IMR-90 (cell line): Measurements from ENCODE around the gene CCM2. TPM values are rescaled to one million over a fixed set of nuclear protein-coding genes. Genes with fewer than 3 reads are reported as not detected.

ENCODE experiments used
- ATAC-seq: fragments of 200-7000 bp; cut with Tn5 transposase; 2 replicates; pipeline ENCODE4 v1.9.1; 2020; ENCODE audit warnings: low read depth, mild to moderate bottlenecking, moderate library complexity
- BruUV-seq: library from RNA; stranded (reverse); fragments of 400-500 nt; replicated peaks from 2 replicates; lab custom pipeline; 2021; lab: Mats Ljungman, UMichigan
- CTCF ChIA-PET: fragments of 300-600 bp; formaldehyde crosslinking; extraction: SDS; loops from one replicate; lab custom pipeline; 2021; ENCODE audit warnings: antibody characterized with exemption; lab: Yijun Ruan, JAX
- POLR2A ChIA-PET: fragments of 300-600 bp; sonication (Branson Sonifier 250); formaldehyde crosslinking; loops from one replicate; lab custom pipeline; 2022; ENCODE audit warnings: antibody characterized with exemption; ENCODE audit not compliant: unreplicated experiment; lab: Charles Lee
- DNase-seq: peaks from one replicate; pipeline ENCODE4 v3.0.0; 2013
- H2AFZ ChIP-seq: replicated peaks from 2 replicates; pipeline ENCODE3; 2013; ENCODE audit warnings: low read length, mild to moderate bottlenecking; ENCODE audit not compliant: poor library complexity
- H2AK5ac ChIP-seq: 2 replicates; pipeline ENCODE4 v1.6.1; 2013; ENCODE audit warnings: low read depth, low read length, inconsistent platforms
- H2AK9ac ChIP-seq: replicated peaks from 2 replicates; pipeline ENCODE3; 2013; ENCODE audit warnings: mild to moderate bottlenecking, low read depth, low read length, moderate library complexity; ENCODE audit not compliant: poor library complexity
- H2BK120ac ChIP-seq: 2 replicates; pipeline ENCODE4 v1.6.1; 2013; ENCODE audit warnings: low read depth, low read length, inconsistent platforms
- H2BK15ac ChIP-seq: 3 replicates; pipeline ENCODE4 v1.6.1; 2013; ENCODE audit warnings: low read depth, low read length, inconsistent platforms
- H2BK20ac ChIP-seq: 2 replicates; pipeline ENCODE4 v1.6.1; 2013; ENCODE audit warnings: low read depth, mild to moderate bottlenecking, inconsistent platforms, low read length, moderate library complexity
- H2BK5ac ChIP-seq: 2 replicates; pipeline ENCODE4 v1.6.1; 2013; ENCODE audit warnings: mild to moderate bottlenecking, low read depth, low read length, inconsistent platforms; ENCODE audit not compliant: poor library complexity, severe bottlenecking
- H3K14ac ChIP-seq: replicated peaks from 2 replicates; pipeline ENCODE4 v1.6.1; 2013; ENCODE audit warnings: low read depth, low read length, inconsistent platforms
- H3K18ac ChIP-seq: 2 replicates; pipeline ENCODE4 v1.6.1; 2013; ENCODE audit warnings: low read depth, low read length, control low read depth
- H3K23ac ChIP-seq: 2 replicates; pipeline ENCODE4 v1.6.1; 2013; ENCODE audit warnings: low read depth, low read length, inconsistent platforms
- H3K27ac ChIP-seq: 2 replicates; pipeline ENCODE4 v1.5.1; 2013; ENCODE audit warnings: mild to moderate bottlenecking, control low read depth, low read length; ENCODE audit not compliant: insufficient read depth
- H3K27me3 ChIP-seq: 2 replicates; pipeline ENCODE4 v1.6.1; 2013; ENCODE audit warnings: low read length; ENCODE audit not compliant: control insufficient read depth, insufficient read depth
- H3K36me3 ChIP-seq: 2 replicates; pipeline ENCODE4 v1.6.1; 2013; ENCODE audit warnings: low read length, mixed read lengths; ENCODE audit not compliant: control insufficient read depth, insufficient read depth
- H3K4ac ChIP-seq: 2 replicates; pipeline ENCODE4 v1.6.1; 2013; ENCODE audit warnings: low read depth, low read length, inconsistent platforms
- H3K4me1 ChIP-seq: 2 replicates; pipeline ENCODE4 v1.6.1; 2013; ENCODE audit warnings: low read length, mixed read lengths; ENCODE audit not compliant: control insufficient read depth, insufficient read depth
- H3K4me2 ChIP-seq: 2 replicates; pipeline ENCODE4 v1.6.1; 2013; ENCODE audit warnings: low read depth, mild to moderate bottlenecking, control low read depth, low read length, moderate library complexity
- H3K4me3 ChIP-seq: 2 replicates; pipeline ENCODE4 v1.5.1; 2013; ENCODE audit warnings: low read depth, mild to moderate bottlenecking, control low read depth, low read length, moderate library complexity; ENCODE audit not compliant: insufficient read depth
- H3K56ac ChIP-seq: 2 replicates; pipeline ENCODE4 v1.6.1; 2013; ENCODE audit warnings: low read length, inconsistent platforms; ENCODE audit not compliant: insufficient read depth; ENCODE audit errors: extremely low read depth
- H3K79me1 ChIP-seq, 2 experiments: 2 replicates each; pipeline ENCODE4 v1.6.1; 2013; ENCODE audit warnings: low read length in 2 of 2, inconsistent platforms in 1 of 2, low read depth in 1 of 2
- H3K9ac ChIP-seq: 2 replicates; pipeline ENCODE4 v1.6.1; 2013; ENCODE audit warnings: low read depth, low read length, control low read depth
- H3K9me1 ChIP-seq: 2 replicates; pipeline ENCODE4 v1.6.1; 2013; ENCODE audit warnings: low read length, inconsistent platforms; ENCODE audit not compliant: insufficient read depth
- H3K9me3 ChIP-seq: 2 replicates; pipeline ENCODE4 v1.6.1; 2013; ENCODE audit warnings: low read length; ENCODE audit not compliant: control insufficient read depth, insufficient read depth
- H4K20me1 ChIP-seq: 2 replicates; pipeline ENCODE4 v1.6.1; 2013; ENCODE audit warnings: low read length, inconsistent platforms; ENCODE audit not compliant: insufficient read depth
- H4K5ac ChIP-seq: 2 replicates; pipeline ENCODE4 v1.6.1; 2013; ENCODE audit warnings: mild to moderate bottlenecking, low read depth, low read length, control low read depth
- H4K8ac ChIP-seq, 2 experiments: 2 replicates each; pipeline ENCODE4 v1.6.1; 2013; ENCODE audit warnings: low read depth in 2 of 2, low read length in 2 of 2, control low read depth in 1 of 2, inconsistent platforms in 1 of 2
- H4K91ac ChIP-seq: 2 replicates; pipeline ENCODE4 v1.6.1; 2013; ENCODE audit warnings: low read depth, low read length, inconsistent platforms; ENCODE audit not compliant: insufficient read depth
- BHLHE40 ChIP-seq: fragments of 150-350 bp; IDR thresholded peaks from 2 replicates; pipeline ENCODE4 v1.6.1; 2016; ENCODE audit warnings: mild to moderate bottlenecking, low read depth, low read length
- CEBPB ChIP-seq: IDR thresholded peaks from 2 replicates; pipeline ENCODE4 v1.6.1; 2012; ENCODE audit warnings: low read depth, low read length, improper control_type of control experiment
- ELK1 ChIP-seq: fragments of 150-350 bp; IDR thresholded peaks from 2 replicates; pipeline ENCODE4 v1.6.1; 2016; ENCODE audit warnings: low read depth, mild to moderate bottlenecking, low read length, moderate library complexity, borderline replicate concordance
- FOS ChIP-seq: fragments of 150-350 bp; IDR thresholded peaks from 2 replicates; pipeline ENCODE4 v1.6.1; 2016; ENCODE audit warnings: low read depth, low read length
- MAFK ChIP-seq: IDR thresholded peaks from 2 replicates; pipeline ENCODE4 v1.6.1; 2012; ENCODE audit warnings: low read depth, low read length, improper control_type of control experiment
- MAZ ChIP-seq: IDR thresholded peaks from 2 replicates; pipeline ENCODE4 v1.6.1; 2012; ENCODE audit warnings: low read depth, mild to moderate bottlenecking, low read length, improper control_type of control experiment, moderate library complexity, borderline replicate concordance
- MXI1 ChIP-seq: IDR thresholded peaks from 2 replicates; pipeline ENCODE4 v1.6.1; 2012; ENCODE audit warnings: low read depth, mild to moderate bottlenecking, low read length, moderate library complexity, borderline replicate concordance
- NFE2L2 ChIP-seq: fragments of 150-350 bp; IDR thresholded peaks from 2 replicates; pipeline ENCODE4 v1.6.1; 2016; ENCODE audit warnings: low read depth, mild to moderate bottlenecking, low read length
- POLR2A ChIP-seq: IDR thresholded peaks from 2 replicates; pipeline ENCODE4 v1.6.1; 2012; ENCODE audit warnings: mild to moderate bottlenecking, low read depth, low read length
- RAD21 ChIP-seq: IDR thresholded peaks from 2 replicates; pipeline ENCODE4 v1.6.1; 2012; ENCODE audit warnings: low read length, improper control_type of control experiment
- RCOR1 ChIP-seq: IDR thresholded peaks from 2 replicates; pipeline ENCODE4 v1.6.1; 2012; ENCODE audit warnings: mild to moderate bottlenecking, low read length, improper control_type of control experiment; ENCODE audit not compliant: insufficient replicate concordance
- WGBS, 2 experiments: methylation state at CpG; one replicate each; pipeline versions ENCODE4 v1.1.5 to v1.1.7; 2013; ENCODE audit warnings: missing lambda C conversion rate in 2 of 2; ENCODE audit not compliant: insufficient read length in 1 of 2; ENCODE audit errors: extremely low coverage in 2 of 2; 5-methylcytosine and 5-hydroxymethylcytosine counted together
- dilution Hi-C: fragments of 300-500 bp; cut with HindIII; formaldehyde crosslinking; loops from one replicate; pipeline ENCODE4 v1.14.3; 2018; ENCODE audit warnings: low sequenced_read_pairs; ENCODE audit not compliant: unreplicated experiment
- in situ Hi-C: fragments of 300-500 bp; cut with MboI; formaldehyde crosslinking; loops from 3 replicates; pipeline ENCODE4 v1.14.3; 2019; ENCODE audit warnings: low sequenced_read_pairs, inconsistent platforms, mixed read lengths
- intact Hi-C: fragments of 100-400 bp; cut with micrococcal nuclease; formaldehyde crosslinking; loops from 2 replicates; pipeline ENCODE4 v1.10.0; 2022
- polyA plus RNA-seq, 3 experiments: library from polyadenylated mRNA; depleted of rRNA; stranded (reverse); fragments of >200 nt; gene quantifications; 2 replicates each; pipeline ENCODE4 v1.2.3, GENCODE V29; 2012; ENCODE audit warnings: low replicate concordance in 1 of 3
- total RNA-seq: library from RNA; depleted of rRNA; stranded (reverse); fragments of >200 nt; gene quantifications from 2 replicates; pipeline ENCODE4 v1.2.3, GENCODE V29; 2012
- TF ChIP-seq, protein P1 (sequence below): fragments of 150-350 bp; IDR thresholded peaks from 2 replicates; pipeline ENCODE4 v1.6.1; 2017; ENCODE audit warnings: mild to moderate bottlenecking, antibody characterized with exemption, low read length, low read depth
- TF ChIP-seq, protein P2 (sequence below): conservative IDR thresholded peaks from 2 replicates; pipeline ENCODE4 v1.5.1; 2012; ENCODE audit warnings: mild to moderate bottlenecking, low read depth, low read length, improper control_type of control experiment

The CCM2 gene
- total and polyA plus RNA-seq, 2 of the 4 experiments (the other 2 are of a cell fraction) = 65.2 to 78.5 TPM

DNA sequence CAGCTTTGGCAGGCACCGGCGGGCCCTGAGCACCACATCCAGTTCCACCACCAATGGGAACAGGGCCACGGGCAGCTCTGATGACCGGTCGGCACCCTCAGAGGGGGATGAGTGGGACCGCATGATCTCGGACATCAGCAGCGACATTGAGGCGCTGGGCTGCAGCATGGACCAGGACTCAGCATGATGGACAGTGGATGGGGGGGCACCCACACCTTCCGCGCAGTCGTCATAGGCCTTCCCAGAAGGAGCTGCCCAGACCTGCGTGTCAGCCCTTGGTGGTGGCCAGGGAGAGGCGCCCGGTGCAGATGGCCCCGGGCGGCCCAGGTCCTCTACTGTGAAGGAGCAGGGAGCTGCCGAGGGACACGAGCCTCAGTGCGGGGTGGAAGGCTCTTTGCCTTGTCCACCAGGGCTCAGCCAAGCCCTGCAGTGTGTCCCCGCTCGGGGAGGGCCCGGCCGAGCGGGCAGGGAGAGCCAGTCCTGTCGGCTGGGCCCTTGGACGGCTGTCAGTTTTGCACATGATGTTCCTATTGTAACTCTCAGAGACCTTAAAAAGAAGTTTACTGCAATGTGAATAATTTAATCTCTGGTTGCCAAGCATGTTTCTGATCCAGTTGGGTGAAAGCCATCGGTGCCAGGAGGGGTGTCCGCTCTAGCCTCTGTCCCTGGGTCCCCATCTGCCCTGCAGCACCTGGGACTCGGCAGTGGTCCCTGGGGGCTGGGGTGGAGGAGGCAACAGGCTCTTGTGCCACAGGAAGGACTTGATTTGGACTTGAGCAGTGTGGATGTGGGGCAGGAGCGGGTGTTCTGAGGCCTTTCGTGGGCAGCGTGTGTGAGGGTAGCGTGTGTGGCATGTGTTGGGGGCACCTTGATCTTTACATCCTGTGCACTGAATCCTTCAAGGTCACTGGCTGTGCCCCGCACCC, 76.1 kb downstream of the CCM2 start:
- no peak overlapping the region for H4K91ac ChIP-seq
- peaks cover 61% of the 10 kb centered on the region for H3K36me3 ChIP-seq
- ATAC-seq (no peak), DNase-seq (no peak)
- H3K14ac ChIP-seq = no peak overlapping the region
- peaks cover 15% of the 10 kb centered on the region for H3K9me1 ChIP-seq
- no peak overlapping the region for H2BK5ac ChIP-seq
- WGBS, 2 experiments = 98% methylated on average over 15 of the region's 35 CpGs; no CpG with 5 or more reads in 1 of the 2 experiments
- H3K18ac ChIP-seq = no peak overlapping the region
- H3K27ac ChIP-seq = no peak overlapping the region
- H3K9me3 ChIP-seq = no peaks in the 10 kb centered on the region
- no peak overlapping the region for H2BK15ac ChIP-seq
- no peaks in the 10 kb centered on the region for H3K4me1 ChIP-seq
- H4K8ac ChIP-seq = no peak overlapping the region
- no TSS peak for BruUV-seq
- H3K56ac ChIP-seq = no peak overlapping the region
- no peak overlapping the region for H3K4me3 ChIP-seq
- no peak overlapping the region for H3K9ac ChIP-seq
- H4K5ac ChIP-seq = no peak overlapping the region
- ChIA-PET POLR2A (no interaction called here), CTCF (no interaction called here)
- H3K27me3 ChIP-seq = no peaks in the 10 kb centered on the region
- no peak overlapping the region for H2AK5ac ChIP-seq
- in situ Hi-C loops = no loop called here
- intact Hi-C loops = no loop called here
- no peak overlapping the region for H2BK20ac ChIP-seq
- no peak overlapping the region for H3K4me2 ChIP-seq
- dilution Hi-C loops = no loop called here
- TF ChIP-seq MAZ = no peak
- TF ChIP-seq, protein P1, sequence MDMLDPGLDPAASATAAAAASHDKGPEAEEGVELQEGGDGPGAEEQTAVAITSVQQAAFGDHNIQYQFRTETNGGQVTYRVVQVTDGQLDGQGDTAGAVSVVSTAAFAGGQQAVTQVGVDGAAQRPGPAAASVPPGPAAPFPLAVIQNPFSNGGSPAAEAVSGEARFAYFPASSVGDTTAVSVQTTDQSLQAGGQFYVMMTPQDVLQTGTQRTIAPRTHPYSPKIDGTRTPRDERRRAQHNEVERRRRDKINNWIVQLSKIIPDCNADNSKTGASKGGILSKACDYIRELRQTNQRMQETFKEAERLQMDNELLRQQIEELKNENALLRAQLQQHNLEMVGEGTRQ = no peak
- no peak for TF ChIP-seq ELK1
- no peak for TF ChIP-seq BHLHE40
- no peak for TF ChIP-seq CEBPB
- no peak for TF ChIP-seq RCOR1
- TF ChIP-seq RAD21 = no peak
- TF ChIP-seq POLR2A = no peak
- TF ChIP-seq, protein P2, sequence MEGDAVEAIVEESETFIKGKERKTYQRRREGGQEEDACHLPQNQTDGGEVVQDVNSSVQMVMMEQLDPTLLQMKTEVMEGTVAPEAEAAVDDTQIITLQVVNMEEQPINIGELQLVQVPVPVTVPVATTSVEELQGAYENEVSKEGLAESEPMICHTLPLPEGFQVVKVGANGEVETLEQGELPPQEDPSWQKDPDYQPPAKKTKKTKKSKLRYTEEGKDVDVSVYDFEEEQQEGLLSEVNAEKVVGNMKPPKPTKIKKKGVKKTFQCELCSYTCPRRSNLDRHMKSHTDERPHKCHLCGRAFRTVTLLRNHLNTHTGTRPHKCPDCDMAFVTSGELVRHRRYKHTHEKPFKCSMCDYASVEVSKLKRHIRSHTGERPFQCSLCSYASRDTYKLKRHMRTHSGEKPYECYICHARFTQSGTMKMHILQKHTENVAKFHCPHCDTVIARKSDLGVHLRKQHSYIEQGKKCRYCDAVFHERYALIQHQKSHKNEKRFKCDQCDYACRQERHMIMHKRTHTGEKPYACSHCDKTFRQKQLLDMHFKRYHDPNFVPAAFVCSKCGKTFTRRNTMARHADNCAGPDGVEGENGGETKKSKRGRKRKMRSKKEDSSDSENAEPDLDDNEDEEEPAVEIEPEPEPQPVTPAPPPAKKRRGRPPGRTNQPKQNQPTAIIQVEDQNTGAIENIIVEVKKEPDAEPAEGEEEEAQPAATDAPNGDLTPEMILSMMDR = no peak
- no peak for TF ChIP-seq FOS
- TF ChIP-seq MAFK = no peak
- no peak for TF ChIP-seq MXI1
- TF ChIP-seq NFE2L2 = no peak
- no peak overlapping the region for H2AFZ ChIP-seq
- no peak overlapping the region for H3K23ac ChIP-seq
- peak overlapping the region; percentile 66 for H2AK9ac ChIP-seq
- no peak overlapping the region for H3K4ac ChIP-seq
- peaks cover 0 to 3% of the 10 kb centered on the region in 2 experiments; a peak in 1 of 4 replicates for H3K79me1 ChIP-seq
- H4K20me1 ChIP-seq = peaks cover 4% of the 10 kb centered on the region; the same call in 1 of the 2 replicates
- no peak overlapping the region for H2BK120ac ChIP-seq
